ENCODE results near the gene GDPD4.

The GDPD4 gene

DNA sequence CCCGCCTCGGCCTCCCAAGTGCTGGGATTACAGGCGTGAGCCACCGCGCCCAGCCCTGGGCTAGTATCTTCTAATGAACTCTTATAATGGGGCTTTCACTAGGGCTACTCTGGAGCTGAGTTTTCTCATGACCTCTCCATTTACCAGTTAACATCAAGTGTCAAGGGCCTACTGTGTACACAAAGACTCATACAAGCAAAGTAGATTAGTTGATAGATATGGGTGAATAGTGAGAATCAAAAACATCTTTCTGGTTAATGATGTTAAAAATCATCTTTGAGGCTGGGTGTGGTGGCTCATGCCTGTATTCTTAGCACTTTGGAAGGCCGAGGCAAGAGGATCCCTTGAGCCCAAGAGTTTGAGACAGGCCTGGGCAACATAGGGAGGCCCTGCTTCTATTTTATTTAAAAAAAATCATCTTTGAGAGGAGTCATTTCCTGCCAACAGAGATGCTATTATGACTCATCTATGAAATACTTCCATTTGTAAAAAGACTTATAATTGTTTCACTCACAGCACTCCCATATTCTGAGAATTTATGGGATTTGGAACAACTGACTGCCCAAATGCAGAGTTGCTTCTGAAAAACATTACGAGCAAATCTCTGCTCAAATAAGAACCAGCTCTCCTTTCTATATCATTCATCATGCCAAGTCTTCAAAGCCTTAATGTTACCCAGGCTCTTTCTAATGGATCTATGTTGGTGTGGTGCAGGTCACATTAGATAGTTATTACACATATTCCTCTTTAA is 57.0 kb downstream of the GDPD4 start:
- DNase-seq (ENCODE audit: low read depth in 1 of 2, low spot score in 1 of 2): no peak

DNA sequence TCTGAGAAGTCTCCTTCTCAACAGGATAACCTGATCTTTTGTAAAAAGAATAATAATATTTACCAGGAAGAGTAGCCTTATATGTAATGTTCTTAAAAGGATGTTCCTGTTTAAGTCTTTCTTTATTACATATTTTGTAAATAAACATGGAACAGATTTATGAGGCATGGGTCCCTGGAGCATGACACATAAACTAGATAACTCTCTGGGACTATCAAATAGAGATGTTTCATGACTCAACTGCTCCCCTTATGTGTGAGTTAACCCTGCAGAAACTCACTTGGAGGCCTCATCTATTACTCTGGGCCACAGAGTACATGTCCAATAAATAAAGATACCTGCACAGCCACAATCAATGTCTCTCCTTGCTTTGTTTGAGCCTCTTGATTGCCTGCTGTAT is 64.6 kb downstream of the GDPD4 start:
- no peak for DNase-seq (ENCODE audit: low read depth in 1 of 2, low spot score in 1 of 2)

GRCh38 chr11:77233011-77233410 is 68.5 kb downstream of the GDPD4 start:
- DNase-seq (ENCODE audit: low read depth in 1 of 2, low spot score in 1 of 2): no peak

DNA sequence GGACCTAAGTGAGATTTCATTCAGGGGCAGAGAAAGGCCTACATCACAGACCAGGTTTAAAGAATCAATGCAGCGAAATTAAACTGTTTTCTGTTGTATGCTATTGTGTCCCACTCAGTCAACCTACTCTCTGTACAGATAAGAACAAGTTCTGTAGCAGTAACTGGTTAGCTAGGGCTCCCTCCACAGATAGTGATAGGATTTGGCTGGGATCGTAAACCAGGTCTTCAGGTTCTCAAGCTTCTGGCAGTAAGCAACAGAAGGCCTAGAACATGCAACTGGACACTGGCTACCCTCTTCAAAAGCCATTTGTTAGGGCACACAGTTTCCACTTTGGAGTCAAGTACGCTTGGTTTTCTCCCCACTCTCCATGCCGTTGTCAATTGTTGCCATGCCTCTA is 69.2 kb downstream of the GDPD4 start:
- DNase-seq (ENCODE audit: low read depth in 1 of 2, low spot score in 1 of 2): no peak

DNA sequence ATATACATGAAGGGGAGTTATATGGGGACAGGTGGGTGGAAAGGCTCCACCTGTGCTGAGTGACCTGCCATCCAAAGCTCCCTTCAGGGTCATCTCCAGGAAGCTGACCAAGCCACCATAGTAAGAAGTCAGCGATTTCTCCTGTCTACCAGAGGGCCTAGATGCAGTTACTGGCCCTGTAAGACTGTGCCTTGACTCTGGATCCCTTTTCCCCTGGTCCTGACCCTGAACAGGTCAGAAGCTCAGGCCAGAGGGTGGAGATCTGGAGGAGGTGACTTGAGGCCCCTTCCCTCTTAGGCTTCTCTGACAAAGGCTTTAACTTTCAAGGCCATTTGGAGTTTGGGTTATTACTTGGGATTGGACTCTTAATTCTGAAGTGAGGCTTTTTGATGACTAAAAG is 69.7 kb downstream of the GDPD4 start:
- no peak for DNase-seq (ENCODE audit: low read depth in 1 of 2, low spot score in 1 of 2)

DNA sequence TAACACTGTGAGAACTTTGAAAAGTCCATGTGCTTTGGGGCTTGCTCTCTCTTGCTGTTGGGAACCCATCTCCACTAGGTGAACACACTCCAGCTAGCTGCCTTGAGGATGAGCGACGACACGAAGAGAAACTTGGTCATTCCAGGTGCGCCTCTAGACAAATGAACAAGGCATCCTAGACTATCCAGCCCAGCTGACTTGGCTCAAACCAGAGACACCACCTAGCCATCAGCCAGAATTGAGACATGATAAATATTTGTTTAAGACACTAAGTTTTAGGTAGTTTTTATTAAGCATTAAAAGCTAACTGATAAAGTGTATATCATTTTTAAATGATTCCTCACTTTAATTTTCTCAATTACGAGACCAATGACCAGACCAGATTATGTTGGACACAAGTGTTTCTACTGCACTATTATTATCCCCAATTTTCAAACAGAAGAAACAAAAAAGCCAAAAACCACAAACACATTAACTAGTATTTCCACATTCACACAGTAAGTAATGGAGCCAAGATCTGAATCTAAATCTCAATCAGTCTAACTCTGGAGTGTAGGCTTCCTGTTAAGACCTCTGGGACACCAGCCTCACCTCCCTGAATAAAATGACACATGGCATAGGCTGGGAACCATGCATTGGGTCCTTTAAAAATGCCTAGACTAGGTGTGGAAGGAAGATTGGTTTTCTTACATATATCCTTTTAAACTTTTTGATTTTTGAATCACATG is 70.4 kb downstream of the GDPD4 start:
- no peak for DNase-seq (ENCODE audit: low read depth in 1 of 2, low spot score in 1 of 2)

- no peak for DNase-seq (ENCODE audit: low read depth in 1 of 2, low spot score in 1 of 2)
Measured at GRCh38 chr11:77223797-77224196, 77.7 kb downstream of the GDPD4 start.

- DNase-seq (ENCODE audit: low read depth in 1 of 2, low spot score in 1 of 2): no peak
Measured at GRCh38 chr11:77217156-77217555, 84.3 kb downstream of the GDPD4 start.

GRCh38 chr11:77215106-77215505 is 86.4 kb downstream of the GDPD4 start:
- DNase-seq (ENCODE audit: low read depth in 1 of 2, low spot score in 1 of 2): no peak

DNA sequence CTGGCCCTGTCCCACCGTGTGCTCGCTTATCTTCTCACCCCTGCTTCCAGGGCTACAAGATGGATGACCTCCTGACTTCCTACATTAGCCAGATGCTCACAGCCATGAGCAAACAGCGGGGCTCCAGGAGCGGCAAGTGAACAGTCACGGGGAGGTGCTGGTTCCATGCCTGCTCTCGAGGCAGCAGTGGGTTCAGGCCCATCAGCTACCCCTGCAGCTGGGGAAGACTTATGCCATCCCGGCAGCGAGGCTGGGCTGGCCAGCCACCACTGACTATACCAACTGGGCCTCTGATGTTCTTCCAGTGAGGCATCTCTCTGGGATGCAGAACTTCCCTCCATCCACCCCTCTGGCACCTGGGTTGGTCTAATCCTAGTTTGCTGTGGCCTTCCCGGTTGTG is 86.9 kb downstream of the GDPD4 start:
- no peak for DNase-seq (ENCODE audit: low read depth in 1 of 2, low spot score in 1 of 2)

DNA sequence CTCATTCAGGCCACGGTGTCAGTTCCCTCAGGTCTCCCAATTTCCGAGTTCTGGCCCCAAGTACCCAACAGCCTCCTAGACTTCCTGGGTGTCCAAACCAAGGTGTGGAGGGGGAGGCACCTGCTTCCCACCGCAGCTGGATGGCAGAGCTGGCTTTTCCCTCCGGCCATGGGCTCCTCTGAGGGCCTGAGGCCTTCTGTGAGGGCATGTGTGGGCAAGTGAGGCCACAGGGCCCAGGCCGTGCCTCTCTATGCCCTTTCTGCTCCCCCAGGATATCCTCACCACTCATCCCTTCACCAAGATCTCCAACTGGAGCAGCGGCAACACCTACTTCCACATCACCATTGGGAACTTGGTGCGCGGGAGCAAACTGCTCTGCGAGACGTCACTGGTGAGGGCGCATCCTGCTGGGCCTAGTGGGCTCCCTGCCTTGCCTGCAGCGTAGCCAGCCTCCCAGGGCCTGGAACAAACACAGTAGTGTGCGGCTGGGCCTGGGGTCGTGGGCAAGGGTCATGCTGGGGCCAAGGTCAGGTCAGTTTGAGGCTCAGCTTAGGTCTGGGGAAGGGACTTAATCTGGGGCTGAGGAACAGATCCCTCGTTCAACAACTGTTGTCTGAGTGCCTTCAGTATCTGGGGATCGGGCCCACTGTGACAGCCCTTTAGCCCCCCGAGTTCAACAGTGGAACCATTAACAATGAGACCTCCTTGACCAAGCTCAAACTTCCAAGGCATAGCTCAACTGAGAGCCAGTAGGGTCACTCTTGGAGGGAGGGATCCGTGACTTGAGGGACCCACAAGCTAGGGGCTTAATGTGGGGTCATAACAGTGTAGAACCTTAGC is 87.7 kb downstream of the GDPD4 start:
- DNase-seq (ENCODE audit: low read depth in 1 of 2, low spot score in 1 of 2): no peak

- DNase-seq (ENCODE audit: low read depth in 1 of 2, low spot score in 1 of 2): no peak
Measured at GRCh38 chr11:77213029-77213579, 88.4 kb downstream of the GDPD4 start.

DNA sequence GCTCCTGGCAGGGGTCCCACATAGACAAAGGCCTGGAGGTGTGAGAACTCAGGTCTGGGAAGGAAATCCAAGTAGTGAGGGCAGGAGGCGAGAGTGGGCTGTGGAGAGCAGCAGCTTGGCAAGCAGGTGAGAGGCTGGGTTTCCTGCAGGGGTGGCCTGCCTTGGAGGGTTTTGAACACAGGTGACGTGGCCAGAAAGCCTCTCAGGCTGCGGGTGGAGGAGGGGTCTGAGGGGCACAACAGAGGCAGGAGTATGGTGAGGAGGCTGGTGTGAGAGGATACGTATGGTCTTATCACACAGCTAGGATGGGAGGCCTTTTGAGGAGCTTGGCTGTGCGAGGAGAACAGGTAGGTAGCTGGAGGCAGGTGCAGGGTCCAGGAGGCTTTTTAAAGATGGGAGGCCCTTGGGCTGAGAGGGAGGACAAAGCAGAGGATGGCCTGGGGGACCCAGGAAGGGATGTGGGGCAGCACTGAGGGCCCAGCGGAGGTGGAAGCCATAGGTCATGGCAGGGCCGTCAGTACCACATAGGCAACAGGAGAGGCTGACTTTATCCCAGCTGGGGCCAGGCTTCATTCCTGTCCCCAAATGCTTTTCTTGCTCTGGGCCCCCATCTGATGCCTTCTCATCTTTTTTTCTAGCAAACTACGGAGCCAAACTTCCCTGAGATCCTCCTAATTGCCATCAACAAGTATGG is 89.0 kb downstream of the GDPD4 start:
- no peak for DNase-seq (ENCODE audit: low read depth in 1 of 2, low spot score in 1 of 2)

DNA sequence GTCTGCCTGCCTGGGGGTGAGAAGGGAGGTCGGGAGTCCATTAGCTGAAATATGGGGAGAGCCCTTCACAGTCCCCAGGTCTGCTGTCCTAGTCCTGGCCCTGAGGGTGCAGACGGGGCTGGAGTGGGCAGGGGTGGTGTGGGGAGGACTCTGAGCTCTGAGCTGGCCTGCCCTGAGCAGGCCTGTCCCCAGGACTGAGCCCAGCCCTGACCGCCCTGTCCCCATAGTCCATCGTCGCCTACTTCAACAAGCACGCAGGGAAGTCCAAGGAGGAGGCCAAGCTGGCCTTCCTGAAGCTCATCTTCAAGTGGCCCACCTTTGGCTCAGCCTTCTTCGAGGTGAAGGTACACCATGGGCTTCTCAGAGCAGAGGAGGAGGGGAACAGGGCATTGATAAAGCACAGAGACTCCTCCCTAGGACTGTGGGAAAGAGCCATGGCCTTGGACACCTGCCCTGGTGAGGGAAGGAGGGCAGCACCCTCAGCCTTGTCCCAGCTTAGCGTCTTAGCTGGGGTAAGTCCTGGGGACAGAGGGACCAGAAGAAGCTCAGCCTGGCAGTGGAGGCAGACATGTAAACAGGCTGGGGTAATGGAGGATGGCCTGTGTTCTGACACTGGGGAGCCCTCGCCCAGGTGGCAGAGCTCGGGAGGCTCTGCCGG is 89.8 kb downstream of the GDPD4 start:
- no peak for DNase-seq (ENCODE audit: low read depth in 1 of 2, low spot score in 1 of 2)

- DNase-seq (ENCODE audit: low read depth in 1 of 2, low spot score in 1 of 2): no peak
Measured at GRCh38 chr11:77211040-77211451, 90.4 kb downstream of the GDPD4 start.

DNA sequence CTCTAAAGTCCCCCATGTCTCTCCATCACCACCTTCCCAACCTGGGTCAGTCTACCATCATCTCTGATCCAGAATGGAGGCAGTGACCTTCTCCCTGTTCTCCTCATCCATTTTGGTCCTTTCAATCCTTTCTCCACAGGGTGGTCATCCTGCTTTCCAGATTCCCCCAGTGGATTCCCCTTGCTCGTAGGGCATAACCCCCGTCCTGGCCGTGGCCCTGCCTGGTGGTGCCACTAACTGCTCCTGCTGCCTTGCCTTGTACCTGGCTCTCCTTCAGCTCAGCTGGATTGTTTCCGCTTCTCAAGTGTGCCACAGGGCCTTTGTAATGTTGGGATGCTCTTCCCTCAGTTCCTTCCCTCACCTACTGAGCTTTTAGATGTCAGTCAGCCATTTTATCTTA is 91.8 kb downstream of the GDPD4 start:
- no peak for DNase-seq (ENCODE audit: low read depth in 1 of 2, low spot score in 1 of 2)

GRCh38 chr11:77208535-77208934 is 93.0 kb downstream of the GDPD4 start:
- no peak for DNase-seq (ENCODE audit: low read depth in 1 of 2, low spot score in 1 of 2)

DNA sequence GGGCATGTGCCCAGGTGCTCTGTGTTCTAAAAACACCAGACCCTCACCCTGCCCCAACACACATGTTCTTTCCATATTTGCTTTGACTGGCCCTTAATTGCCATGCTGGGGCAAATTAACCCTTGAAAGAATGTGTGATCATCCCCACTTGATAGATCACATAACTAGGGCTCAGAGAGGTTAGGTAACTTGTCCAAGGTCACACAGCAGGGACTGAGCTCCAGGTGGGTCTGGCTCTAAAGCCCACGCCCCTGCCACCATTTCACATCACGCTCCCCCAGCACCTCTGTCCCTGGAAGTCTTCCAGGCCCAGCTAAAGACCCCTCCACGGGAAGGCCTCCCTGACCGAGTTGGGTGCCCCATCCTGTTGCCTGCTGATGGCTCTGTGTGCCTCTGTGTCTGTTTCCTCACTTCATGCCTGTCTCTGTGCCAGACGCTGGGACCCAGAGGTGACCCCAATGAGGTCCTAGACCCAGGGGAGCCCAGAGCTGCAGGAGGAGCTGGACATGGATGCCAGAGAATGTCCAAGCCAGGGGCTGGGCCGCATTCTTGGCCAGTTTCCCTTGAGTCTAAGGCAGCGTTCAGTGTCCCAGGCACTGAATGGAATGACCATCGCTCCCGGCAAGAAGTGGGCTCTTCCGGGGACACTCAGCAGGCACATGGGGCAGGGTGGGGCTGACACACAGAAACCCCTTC is 93.7 kb downstream of the GDPD4 start:
- no peak for DNase-seq (ENCODE audit: low read depth in 1 of 2, low spot score in 1 of 2)

DNA sequence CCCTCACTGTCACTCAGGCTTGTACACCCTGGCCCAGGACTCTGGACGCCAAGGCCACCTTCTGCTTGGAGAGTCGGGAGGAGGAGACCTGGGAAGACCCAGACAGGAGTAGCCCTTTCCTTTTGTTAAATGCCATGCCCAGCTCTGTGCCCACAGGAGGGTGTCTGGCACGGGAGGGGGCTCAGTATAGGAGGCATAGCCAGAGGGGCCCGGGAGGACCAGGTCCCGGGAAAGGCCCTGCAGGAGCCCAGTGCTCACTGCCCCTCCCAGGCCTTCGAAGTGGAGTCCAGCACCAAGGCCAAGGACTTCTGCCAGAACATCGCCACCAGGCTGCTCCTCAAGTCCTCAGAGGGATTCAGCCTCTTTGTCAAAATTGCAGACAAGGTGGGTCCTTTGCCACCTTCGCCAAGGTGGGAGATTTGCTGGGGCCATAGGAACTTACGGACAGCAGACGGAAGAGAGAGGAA is 94.4 kb downstream of the GDPD4 start:
- no peak for DNase-seq (ENCODE audit: low read depth in 1 of 2, low spot score in 1 of 2)
